BLaER1 (cell line): Measurements from ENCODE around the gene APOL3.
"Not testable (repeated sequence)": the region's sequence is repeated elsewhere in the genome, so short reads cannot be mapped to it uniquely, and the experiment has no call there.

Experiments
- H3K27ac ChIP-seq: shearing (Covaris generic); formaldehyde crosslinking; 2 replicates; pipeline ENCODE4 v1.8.1; 2022
- H3K27me3 ChIP-seq: shearing (Covaris generic); formaldehyde crosslinking; 2 replicates; pipeline ENCODE4 v1.8.1; 2022
- H3K36me3 ChIP-seq: shearing (Covaris generic); formaldehyde crosslinking; 2 replicates; pipeline ENCODE4 v1.8.1; 2022
- H3K4me1 ChIP-seq: shearing (Covaris generic); formaldehyde crosslinking; 2 replicates; pipeline ENCODE4 v1.8.1; 2022
- H3K4me2 ChIP-seq: shearing (Covaris generic); formaldehyde crosslinking; 2 replicates; pipeline ENCODE4 v1.8.1; 2022
- H3K4me3 ChIP-seq: shearing (Covaris generic); formaldehyde crosslinking; 2 replicates; pipeline ENCODE4 v1.8.1; 2022
- H3K9ac ChIP-seq: shearing (Covaris generic); formaldehyde crosslinking; 2 replicates; pipeline ENCODE4 v1.8.1; 2022
- H3K9me3 ChIP-seq: shearing (Covaris generic); formaldehyde crosslinking; 2 replicates; pipeline ENCODE4 v1.8.1; 2022
- H4K20me1 ChIP-seq: shearing (Covaris generic); formaldehyde crosslinking; 2 replicates; pipeline ENCODE4 v1.8.1; 2022
- Cebpa-rat ChIP-seq: shearing (Covaris generic); IDR thresholded peaks from 2 replicates; pipeline ENCODE4 v1.8.1; 2022

Gene APOL3

GRCh38 chr22:36201630-36202319 lies 41.2 kb upstream of the APOL3 start, which contains the start of gene APOL4:
TSS of gene APOL4 (minus strand) at chr22:36201809. CDS start at chr22:36201734, 75 bp downstream.
- no peak within 1 kb of the TSS for H3K4me3 ChIP-seq

GRCh38 chr22:36201025-36201424 lies 40.5 kb upstream of the APOL3 start:
- H3K9ac ChIP-seq, H3K4me2 ChIP-seq, H3K4me3 ChIP-seq, H3K9me3 ChIP-seq, H3K36me3 ChIP-seq, H3K27me3 ChIP-seq, H4K20me1 ChIP-seq: not testable (repeated sequence)
- Histone ChIP-seq H3K4me1 (peaks cover 58% of the 10 kb centered on the region), H3K27ac (0 out of 2 replicates have a peak overlapping the region, but pooled peaks have one; percentile 2)

More at GRCh38 chr22:36201630-36202319, 41.2 kb upstream of the APOL3 start, which contains the start of gene APOL4:
- Histone ChIP-seq H3K36me3 (no peaks in the 10 kb centered on the region), H3K4me1 (peaks cover 56% of the 10 kb centered on the region), H3K4me2 (peak within 1 kb of the TSS; percentile 23), H3K9ac (no peak within 1 kb of the TSS), H3K27me3 (no peaks in the 10 kb centered on the region), H4K20me1 (no peaks in the 10 kb centered on the region), H3K9me3 (no peaks in the 10 kb centered on the region), H3K27ac (0 out of 2 replicates have a peak within 1 kb of the TSS, but pooled peaks have one; percentile 2)
- TF ChIP-seq Cebpa-rat: no peak

GRCh38 chr22:36199001-36199551 lies 38.5 kb upstream of the APOL3 start:
- H3K27me3 ChIP-seq: no peaks in the 10 kb centered on the region
- peaks cover 62% of the 10 kb centered on the region for H3K4me1 ChIP-seq
- H3K27ac ChIP-seq: peak overlapping the region; percentile 51
- H3K36me3 ChIP-seq: no peaks in the 10 kb centered on the region
- no peaks in the 10 kb centered on the region for H3K9me3 ChIP-seq
- no peak for TF ChIP-seq Cebpa-rat
- no peak overlapping the region for H3K9ac ChIP-seq
- no peaks in the 10 kb centered on the region for H4K20me1 ChIP-seq
- H3K4me3 ChIP-seq: no peak overlapping the region
- peak overlapping the region; percentile 87 for H3K4me2 ChIP-seq

GRCh38 chr22:36198536-36198935 lies 38.0 kb upstream of the APOL3 start:
- no peaks in the 10 kb centered on the region for H4K20me1 ChIP-seq
- H3K36me3 ChIP-seq: no peaks in the 10 kb centered on the region
- peak overlapping the region; percentile 87 for H3K4me2 ChIP-seq
- H3K9me3 ChIP-seq: no peaks in the 10 kb centered on the region
- H3K9ac ChIP-seq: no peak overlapping the region
- H3K27me3 ChIP-seq: no peaks in the 10 kb centered on the region
- H3K4me3 ChIP-seq: no peak overlapping the region
- H3K27ac ChIP-seq: peak overlapping the region; percentile 51
- peaks cover 62% of the 10 kb centered on the region for H3K4me1 ChIP-seq
- TF ChIP-seq Cebpa-rat: no peak

- no peak for TF ChIP-seq Cebpa-rat
- H3K27me3 ChIP-seq: no peaks in the 10 kb centered on the region
- peak overlapping the region; percentile 87 for H3K4me2 ChIP-seq
- H3K4me3 ChIP-seq: no peak overlapping the region; the same call in 1 of the 2 replicates
- no peaks in the 10 kb centered on the region for H3K9me3 ChIP-seq
- H3K4me1 ChIP-seq: peaks cover 62% of the 10 kb centered on the region
- no peaks in the 10 kb centered on the region for H3K36me3 ChIP-seq
- peak overlapping the region; percentile 51 for H3K27ac ChIP-seq
- H3K9ac ChIP-seq: peak overlapping the region; percentile 46; the same call in 1 of the 2 replicates
- no peaks in the 10 kb centered on the region for H4K20me1 ChIP-seq
Observed at GRCh38 chr22:36197514-36198146, 37.1 kb upstream of the APOL3 start.

GRCh38 chr22:36197065-36197440 lies 36.5 kb upstream of the APOL3 start:
- Histone ChIP-seq H3K9me3 (no peaks in the 10 kb centered on the region), H3K9ac (no peak overlapping the region), H3K36me3 (no peaks in the 10 kb centered on the region), H3K4me2 (peak overlapping the region; percentile 87), H3K4me3 (no peak overlapping the region), H3K27ac (peak overlapping the region; percentile 51; the same call in 1 of the 2 replicates), H3K27me3 (no peaks in the 10 kb centered on the region), H3K4me1 (peaks cover 60% of the 10 kb centered on the region), H4K20me1 (no peaks in the 10 kb centered on the region)
- no peak for TF ChIP-seq Cebpa-rat

- Histone ChIP-seq H3K27me3 (no peaks in the 10 kb centered on the region), H4K20me1 (no peaks in the 10 kb centered on the region), H3K4me2 (peak overlapping the region; percentile 87), H3K4me3 (no peak overlapping the region), H3K36me3 (no peaks in the 10 kb centered on the region), H3K4me1 (peaks cover 54% of the 10 kb centered on the region), H3K9me3 (no peaks in the 10 kb centered on the region), H3K9ac (no peak overlapping the region), H3K27ac (peak overlapping the region; percentile 51; the same call in 1 of the 2 replicates)
- TF ChIP-seq Cebpa-rat: no peak
Observed at GRCh38 chr22:36196254-36197064, 35.9 kb upstream of the APOL3 start.

GRCh38 chr22:36194971-36195370 lies 34.4 kb upstream of the APOL3 start:
- no peak overlapping the region for H3K4me3 ChIP-seq
- H3K4me1 ChIP-seq: peaks cover 50% of the 10 kb centered on the region
- no peaks in the 10 kb centered on the region for H3K9me3 ChIP-seq
- no peaks in the 10 kb centered on the region for H3K27me3 ChIP-seq
- no peak overlapping the region for H3K9ac ChIP-seq
- no peak overlapping the region for H3K27ac ChIP-seq
- H3K36me3 ChIP-seq: no peaks in the 10 kb centered on the region
- TF ChIP-seq Cebpa-rat: no peak
- H4K20me1 ChIP-seq: no peaks in the 10 kb centered on the region
- H3K4me2 ChIP-seq: no peak overlapping the region

- TF ChIP-seq Cebpa-rat: no peak
- Histone ChIP-seq H3K27me3 (no peaks in the 10 kb centered on the region), H4K20me1 (no peaks in the 10 kb centered on the region), H3K27ac (no peak overlapping the region), H3K4me3 (no peak overlapping the region), H3K9ac (no peak overlapping the region), H3K4me1 (peaks cover 44% of the 10 kb centered on the region), H3K9me3 (no peaks in the 10 kb centered on the region), H3K4me2 (no peak overlapping the region), H3K36me3 (no peaks in the 10 kb centered on the region)
Observed at GRCh38 chr22:36194385-36194784, 33.8 kb upstream of the APOL3 start.
